Measurements from ENCODE around the gene IGFBP7. TPM values are rescaled to one million over a fixed set of nuclear protein-coding genes. Genes with fewer than 3 reads are reported as not detected.

IGFBP7 gene
- total and polyA plus RNA-seq, 2 experiments from 2014 or later: 68.9 to 87.2 TPM

GRCh38 chr4:57093845-57094831 is 16.0 kb downstream of the IGFBP7 start:
- Histone ChIP-seq H3K27ac (no peak overlapping the region), H3K9me3 (ENCODE audit: low read depth) (no peaks in the 10 kb centered on the region)

GRCh38 chr4:57091657-57092162 is 18.5 kb downstream of the IGFBP7 start:
- Histone ChIP-seq H3K4me3 (no peak overlapping the region), H3K27ac (peak overlapping the region; percentile 64), H3K4me1 (ENCODE audit: low read depth) (peaks cover 20% of the 10 kb centered on the region), H3K27me3 (no peaks in the 10 kb centered on the region), H3K36me3 (no peaks in the 10 kb centered on the region), H3K9me3 (ENCODE audit: low read depth) (no peaks in the 10 kb centered on the region)
- no peak for TF ChIP-seq CTCF (IDR thresholded peaks at IDR 0.05; ENCODE audit: low read depth, low read length)
- DNase-seq (ENCODE audit: low read depth in 1 of 2, low spot score in 1 of 2): peak in 1 of 2 donors; percentile 43

More at GRCh38 chr4:57093845-57094831, 16.0 kb downstream of the IGFBP7 start:
- no peaks in the 10 kb centered on the region for H3K36me3 ChIP-seq
- TF ChIP-seq CTCF (IDR thresholded peaks at IDR 0.05; ENCODE audit: low read depth, low read length): no peak
- no peak overlapping the region for H3K4me3 ChIP-seq
- no peaks in the 10 kb centered on the region for H3K27me3 ChIP-seq
- DNase-seq (ENCODE audit: low read depth in 1 of 2, low spot score in 1 of 2): peak in 1 of 2 donors; percentile 50
- peaks cover 33% of the 10 kb centered on the region for H3K4me1 ChIP-seq (ENCODE audit: low read depth)

- no peak for TF ChIP-seq CTCF (IDR thresholded peaks at IDR 0.05; ENCODE audit: low read depth, low read length)
- Histone ChIP-seq H3K4me3 (no peak overlapping the region), H3K27ac (no peak overlapping the region), H3K27me3 (no peaks in the 10 kb centered on the region), H3K4me1 (ENCODE audit: low read depth) (peaks cover 24% of the 10 kb centered on the region), H3K9me3 (ENCODE audit: low read depth) (no peaks in the 10 kb centered on the region), H3K36me3 (no peaks in the 10 kb centered on the region)
- DNase-seq (ENCODE audit: low read depth in 1 of 2, low spot score in 1 of 2): peak in 1 of 2 donors; percentile 40
Measured at GRCh38 chr4:57090079-57090478, 20.1 kb downstream of the IGFBP7 start.

GRCh38 chr4:57089549-57089948 is 20.6 kb downstream of the IGFBP7 start:
- H3K27ac ChIP-seq: peak overlapping the region; percentile 38
- DNase-seq (ENCODE audit: low read depth in 1 of 2, low spot score in 1 of 2): no peak
- no peak for TF ChIP-seq CTCF (IDR thresholded peaks at IDR 0.05; ENCODE audit: low read depth, low read length)

GRCh38 chr4:57086031-57086723 is 24.0 kb downstream of the IGFBP7 start:
- no peaks in the 10 kb centered on the region for H3K27me3 ChIP-seq
- H3K36me3 ChIP-seq: no peaks in the 10 kb centered on the region
- DNase-seq (ENCODE audit: low read depth in 1 of 2, low spot score in 1 of 2): no peak
- H3K27ac ChIP-seq: no peak overlapping the region
- no peak for TF ChIP-seq CTCF (IDR thresholded peaks at IDR 0.05; ENCODE audit: low read depth, low read length)
- no peak overlapping the region for H3K4me3 ChIP-seq
- no peaks in the 10 kb centered on the region for H3K9me3 ChIP-seq (ENCODE audit: low read depth)
- peaks cover 10% of the 10 kb centered on the region for H3K4me1 ChIP-seq (ENCODE audit: low read depth)

More at GRCh38 chr4:57089549-57089948, 20.6 kb downstream of the IGFBP7 start:
- Histone ChIP-seq H3K4me3 (no peak overlapping the region), H3K4me1 (ENCODE audit: low read depth) (peaks cover 19% of the 10 kb centered on the region), H3K36me3 (no peaks in the 10 kb centered on the region), H3K27me3 (no peaks in the 10 kb centered on the region), H3K9me3 (ENCODE audit: low read depth) (no peaks in the 10 kb centered on the region)
